HUES64 (cell line): ENCODE results near the gene SSR4.

Source experiments
- H3K27ac ChIP-seq: 2 replicates; pipeline ENCODE4 v1.7.0; 2013; ENCODE audit warnings: low read depth, low read length, inconsistent platforms
- H3K27me3 ChIP-seq: 2 replicates; pipeline ENCODE4 v1.6.1; 2013; ENCODE audit warnings: mild to moderate bottlenecking, low read length; ENCODE audit not compliant: insufficient read depth
- H3K36me3 ChIP-seq: 2 replicates; pipeline ENCODE4 v1.6.1; 2013; ENCODE audit warnings: mild to moderate bottlenecking, low read length; ENCODE audit not compliant: insufficient read depth
- H3K4me1 ChIP-seq: 2 replicates; pipeline ENCODE4 v1.6.1; 2013; ENCODE audit warnings: mild to moderate bottlenecking, low read length, moderate library complexity; ENCODE audit not compliant: insufficient read depth
- H3K4me3 ChIP-seq: 2 replicates; pipeline ENCODE4 v1.5.1; 2013; ENCODE audit warnings: mild to moderate bottlenecking, low read length, moderate library complexity
- H3K9ac ChIP-seq: 2 replicates; pipeline ENCODE4 v1.6.1; 2013; ENCODE audit warnings: mild to moderate bottlenecking, low read depth, low read length
- H3K9me3 ChIP-seq: 2 replicates; pipeline ENCODE4 v1.6.1; 2013; ENCODE audit warnings: low read depth, low read length; ENCODE audit not compliant: insufficient read depth
- WGBS: fragments of 150-250, 120-280 bp; methylation state at CpG from one replicate; pipeline ENCODE4 v1.1.7; 2013; ENCODE audit warnings: missing lambda C conversion rate; 5-methylcytosine and 5-hydroxymethylcytosine counted together

Gene SSR4

DNA sequence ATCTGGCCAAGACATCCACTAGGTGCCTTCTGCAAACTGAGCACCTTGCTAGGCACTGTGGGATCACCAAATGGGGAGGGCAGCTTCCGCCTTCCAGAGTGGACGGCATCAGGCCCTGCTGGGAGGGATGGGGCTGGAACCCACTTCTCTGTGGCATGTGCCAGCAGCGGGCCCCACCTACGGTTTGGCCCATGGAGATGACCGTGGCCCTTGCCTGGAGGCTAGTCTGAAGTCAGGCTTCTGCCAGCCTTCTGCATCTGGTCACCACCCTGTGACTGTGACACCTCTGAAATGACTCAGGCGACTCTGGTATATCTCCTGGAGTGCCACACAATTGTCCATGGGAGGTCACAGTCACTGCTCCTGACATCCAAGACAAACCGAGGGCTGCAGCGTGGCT lies 7.2 kb downstream of the SSR4 start:
- H3K4me3 ChIP-seq = no peak overlapping the region
- H3K36me3 ChIP-seq = peaks cover 30% of the 10 kb centered on the region
- no peak overlapping the region for H3K9ac ChIP-seq
- no peaks in the 10 kb centered on the region for H3K4me1 ChIP-seq
- H3K27me3 ChIP-seq = no peaks in the 10 kb centered on the region
- WGBS = 90% methylated on average over 8 of the region's 8 CpGs
- no peak overlapping the region for H3K27ac ChIP-seq
- no peaks in the 10 kb centered on the region for H3K9me3 ChIP-seq

DNA sequence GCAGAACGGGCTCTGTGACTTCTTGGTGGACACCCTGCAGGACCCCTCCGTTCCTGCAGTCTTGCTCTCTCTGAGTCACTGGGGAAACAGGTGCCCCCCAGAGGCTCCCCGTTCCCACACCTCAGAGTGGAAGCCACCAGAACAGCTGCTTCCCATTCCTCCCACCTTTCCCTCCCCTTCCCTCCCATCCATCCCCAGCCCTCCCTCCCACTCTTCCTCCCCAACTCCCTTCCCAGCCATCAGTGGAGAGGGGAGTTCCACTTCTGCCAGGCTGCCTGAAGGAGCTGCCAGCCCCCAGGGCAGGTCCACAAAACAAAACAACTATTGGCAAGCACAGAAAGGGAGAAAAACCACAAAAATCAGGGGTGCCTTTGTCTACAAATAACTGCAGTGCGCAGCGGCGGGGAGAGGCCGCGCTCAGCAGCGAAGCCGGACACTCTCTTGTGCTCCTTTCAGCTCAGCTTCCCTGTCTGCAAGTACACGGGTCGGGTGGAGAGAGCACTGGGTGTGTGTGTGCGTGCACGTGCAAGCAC lies 8.1 kb downstream of the SSR4 start:
- Histone ChIP-seq H3K9me3 (no peaks in the 10 kb centered on the region), H3K36me3 (peaks cover 22% of the 10 kb centered on the region), H3K4me1 (no peaks in the 10 kb centered on the region), H3K9ac (no peak overlapping the region), H3K27ac (no peak overlapping the region), H3K4me3 (no peak overlapping the region), H3K27me3 (no peaks in the 10 kb centered on the region)
- 93% methylated on average over 14 of the region's 14 CpGs for WGBS

DNA sequence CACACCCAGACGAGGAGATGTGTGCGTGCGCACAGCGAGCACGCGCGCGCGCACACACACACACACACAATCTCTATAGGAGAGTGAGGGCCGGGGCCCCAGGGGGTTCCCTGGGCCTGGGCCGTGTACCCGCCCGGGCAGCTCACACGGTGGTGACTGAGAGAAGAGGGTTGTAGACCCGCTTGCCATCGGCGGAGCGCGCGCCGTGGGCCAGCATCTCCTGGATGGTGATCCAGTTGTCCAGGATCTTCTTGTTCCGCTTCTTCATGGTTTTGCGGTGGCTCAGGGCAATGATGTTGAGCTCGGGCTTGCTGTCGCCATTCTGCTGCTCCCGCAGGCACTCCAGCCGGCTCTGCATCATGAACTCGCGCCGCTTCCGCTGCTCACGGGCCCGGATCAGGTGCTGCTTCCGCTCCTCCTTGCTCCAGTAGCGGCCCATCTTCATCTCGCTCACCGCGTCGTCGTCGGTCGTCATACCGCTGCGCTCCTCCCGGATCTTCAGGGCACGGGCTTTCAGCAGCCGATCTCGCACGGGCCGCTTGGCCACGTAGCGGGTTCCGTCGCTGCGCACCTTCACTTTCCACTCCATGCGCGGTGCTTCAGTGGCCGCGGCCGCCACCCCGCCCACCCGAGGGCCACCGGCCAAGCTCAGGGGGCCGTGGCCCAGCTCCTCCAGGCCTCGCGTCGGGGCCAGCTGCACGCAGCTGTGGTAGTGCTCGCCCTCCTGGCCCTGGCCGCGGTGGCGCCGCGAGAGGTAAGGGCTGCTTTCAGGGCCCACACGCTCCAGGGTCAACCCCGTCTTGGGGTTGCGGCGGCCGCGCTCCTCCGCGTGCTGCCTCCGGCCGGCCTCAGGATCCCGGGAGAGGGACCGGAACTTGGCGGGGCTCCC lies 9.0 kb downstream of the SSR4 start:
- 96% methylated on average over 86 of the region's 87 CpGs for WGBS
- no peaks in the 10 kb centered on the region for H3K4me1 ChIP-seq
- no peak overlapping the region for H3K4me3 ChIP-seq
- H3K9ac ChIP-seq = no peak overlapping the region
- H3K36me3 ChIP-seq = peaks cover 15% of the 10 kb centered on the region; the same call in 1 of the 2 replicates
- no peak overlapping the region for H3K27ac ChIP-seq
- no peaks in the 10 kb centered on the region for H3K27me3 ChIP-seq
- H3K9me3 ChIP-seq = no peaks in the 10 kb centered on the region

DNA sequence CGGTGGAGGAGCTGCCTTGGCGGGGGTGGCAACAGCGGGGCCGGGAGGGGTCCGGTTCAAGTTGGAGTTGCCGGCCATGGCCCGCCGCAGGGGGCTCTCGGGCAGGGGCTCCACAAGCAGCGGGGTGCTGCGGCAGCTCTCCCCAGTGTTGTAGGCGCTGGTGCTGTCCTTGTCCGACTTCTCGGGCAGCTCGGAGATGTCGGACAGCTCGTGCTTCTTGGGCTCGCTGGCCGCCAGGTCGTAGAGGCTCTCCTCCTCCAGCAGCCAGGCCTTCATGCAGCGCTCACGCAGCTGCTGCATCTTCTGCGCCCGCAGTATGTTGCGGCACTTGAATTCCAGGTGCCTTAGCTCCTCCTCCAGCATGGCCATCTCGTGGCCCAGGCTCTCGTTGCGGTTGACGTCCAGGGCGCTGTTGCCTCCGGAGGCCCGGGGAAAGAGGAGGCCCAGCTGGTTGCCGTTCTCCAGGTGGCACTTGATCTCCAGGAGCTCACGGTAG lies 9.7 kb downstream of the SSR4 start:
- Histone ChIP-seq H3K9me3 (no peaks in the 10 kb centered on the region), H3K36me3 (0 out of 2 replicates have a peak, but pooled peaks cover 8% of the 10 kb centered on the region)

DNA sequence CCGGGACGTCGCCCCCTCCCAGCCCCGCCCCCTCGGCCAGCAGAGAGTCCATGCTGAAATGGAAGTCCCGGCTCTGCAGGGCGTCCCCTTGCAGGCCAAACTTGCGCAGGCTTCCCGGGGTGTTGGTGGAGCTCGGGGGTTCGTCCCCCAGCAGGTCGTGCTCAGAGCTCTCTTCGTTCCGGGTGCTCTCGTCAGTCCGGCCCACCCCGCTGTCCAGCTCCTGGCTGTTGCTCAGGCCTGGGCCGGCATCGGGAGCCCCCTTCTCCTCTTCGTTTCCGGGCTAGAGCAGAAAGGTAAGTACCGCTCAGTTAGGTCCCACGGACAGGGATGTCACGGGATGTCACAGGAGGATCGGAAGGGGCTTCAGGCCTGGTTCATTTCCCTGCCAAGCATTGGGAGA lies 10.2 kb downstream of the SSR4 start:
- Histone ChIP-seq H3K9ac (no peak overlapping the region), H3K27ac (no peak overlapping the region), H3K9me3 (no peaks in the 10 kb centered on the region), H3K27me3 (no peaks in the 10 kb centered on the region), H3K4me1 (no peaks in the 10 kb centered on the region), H3K36me3 (0 out of 2 replicates have a peak, but pooled peaks cover 7% of the 10 kb centered on the region), H3K4me3 (no peak overlapping the region)
- 94% methylated on average over 25 of the region's 25 CpGs for WGBS

More for the DNA sequence above, 9.7 kb downstream of the SSR4 start:
- no peak overlapping the region for H3K4me3 ChIP-seq
- 95% methylated on average over 34 of the region's 34 CpGs for WGBS
- H3K27ac ChIP-seq = no peak overlapping the region
- H3K9ac ChIP-seq = no peak overlapping the region
- no peaks in the 10 kb centered on the region for H3K4me1 ChIP-seq
- no peaks in the 10 kb centered on the region for H3K27me3 ChIP-seq

DNA sequence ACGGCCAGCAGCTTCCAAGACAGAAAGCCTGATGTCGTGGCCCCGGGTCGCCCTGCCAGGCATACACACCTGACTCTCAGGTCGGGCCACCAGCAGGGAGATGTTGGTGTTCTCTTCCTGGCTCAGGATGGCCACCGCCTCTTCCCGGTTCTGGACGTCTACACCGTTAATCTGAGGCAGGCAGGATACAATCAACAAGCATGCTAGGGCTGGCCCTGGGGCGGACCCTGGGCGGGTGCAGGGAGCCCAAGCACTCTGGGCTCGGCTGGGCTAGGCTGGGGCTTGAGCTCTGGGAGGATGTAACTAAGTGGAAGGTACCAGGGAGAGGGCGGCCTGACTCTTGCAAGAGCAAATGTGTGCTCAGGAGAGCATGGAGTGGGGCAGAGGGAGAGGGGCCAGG lies 11.0 kb downstream of the SSR4 start:
- H3K4me3 ChIP-seq = no peak overlapping the region
- WGBS = 92% methylated on average over 13 of the region's 13 CpGs
- no peaks in the 10 kb centered on the region for H3K27me3 ChIP-seq
- no peak overlapping the region for H3K27ac ChIP-seq
- no peak overlapping the region for H3K9ac ChIP-seq
- H3K36me3 ChIP-seq = 0 out of 2 replicates have a peak, but pooled peaks cover 7% of the 10 kb centered on the region
- no peaks in the 10 kb centered on the region for H3K9me3 ChIP-seq
- no peaks in the 10 kb centered on the region for H3K4me1 ChIP-seq

DNA sequence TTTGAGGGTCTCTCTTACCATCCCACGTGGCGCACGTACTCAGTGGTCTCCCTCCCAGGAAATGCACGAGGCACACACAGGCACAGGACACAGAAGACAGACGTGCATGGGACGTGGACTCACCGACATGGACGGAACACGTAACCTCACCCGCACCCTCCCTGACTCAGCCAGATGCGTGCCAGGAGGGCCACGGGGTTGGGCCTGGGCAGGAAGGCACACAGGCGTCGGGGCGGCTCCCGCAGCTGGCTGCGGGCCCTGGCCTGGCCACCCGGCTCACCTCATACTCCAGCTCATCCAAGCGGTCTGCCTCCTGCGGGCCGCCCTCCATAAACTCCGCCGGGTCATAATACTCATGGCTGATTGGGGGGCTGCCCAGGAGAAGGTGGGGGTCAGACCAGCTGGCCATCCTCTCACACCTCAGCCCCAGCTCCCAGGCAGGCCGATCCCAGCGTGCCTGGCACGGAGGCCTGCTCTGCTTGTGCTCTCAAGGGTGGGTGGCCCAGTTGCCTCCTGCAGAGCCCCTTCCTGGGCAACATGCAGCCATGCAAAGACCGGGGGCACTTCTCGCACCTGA lies 12.6 kb downstream of the SSR4 start:
- H3K27me3 ChIP-seq = no peaks in the 10 kb centered on the region
- H3K9me3 ChIP-seq = no peaks in the 10 kb centered on the region
- H3K36me3 ChIP-seq = 0 out of 2 replicates have a peak, but pooled peaks cover 7% of the 10 kb centered on the region
- H3K27ac ChIP-seq = no peak overlapping the region
- H3K4me3 ChIP-seq = no peak overlapping the region
- H3K9ac ChIP-seq = no peak overlapping the region
- no peaks in the 10 kb centered on the region; the same call in 1 of the 2 replicates for H3K4me1 ChIP-seq
- 95% methylated on average over 24 of the region's 28 CpGs for WGBS

DNA sequence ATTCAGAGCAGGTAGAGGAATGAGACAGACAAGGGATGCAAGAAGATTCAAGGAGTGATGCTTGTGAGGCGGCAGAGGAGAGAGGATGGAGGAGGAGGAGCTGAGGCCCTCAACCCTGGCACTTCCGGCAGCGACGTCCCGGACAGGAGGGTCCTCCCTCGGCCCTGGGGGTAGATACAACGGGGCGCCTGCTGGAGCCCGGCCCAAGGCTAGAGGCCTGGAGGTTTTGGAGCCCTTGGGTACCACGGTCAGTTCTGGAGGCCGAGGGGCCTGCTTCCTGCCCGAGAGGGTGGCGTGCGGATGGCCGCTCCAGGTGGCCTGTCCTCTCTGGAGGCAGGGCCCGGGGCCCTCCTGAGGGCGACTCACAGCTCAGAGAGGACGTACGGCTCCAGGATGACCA lies 13.5 kb downstream of the SSR4 start:
- Histone ChIP-seq H3K27me3 (no peaks in the 10 kb centered on the region), H3K4me3 (no peak overlapping the region), H3K9me3 (no peaks in the 10 kb centered on the region), H3K4me1 (peaks cover 2% of the 10 kb centered on the region; the same call in 1 of the 2 replicates), H3K36me3 (0 out of 2 replicates have a peak, but pooled peaks cover 4% of the 10 kb centered on the region), H3K27ac (no peak overlapping the region), H3K9ac (no peak overlapping the region)
- 94% methylated on average over 19 of the region's 19 CpGs for WGBS

DNA sequence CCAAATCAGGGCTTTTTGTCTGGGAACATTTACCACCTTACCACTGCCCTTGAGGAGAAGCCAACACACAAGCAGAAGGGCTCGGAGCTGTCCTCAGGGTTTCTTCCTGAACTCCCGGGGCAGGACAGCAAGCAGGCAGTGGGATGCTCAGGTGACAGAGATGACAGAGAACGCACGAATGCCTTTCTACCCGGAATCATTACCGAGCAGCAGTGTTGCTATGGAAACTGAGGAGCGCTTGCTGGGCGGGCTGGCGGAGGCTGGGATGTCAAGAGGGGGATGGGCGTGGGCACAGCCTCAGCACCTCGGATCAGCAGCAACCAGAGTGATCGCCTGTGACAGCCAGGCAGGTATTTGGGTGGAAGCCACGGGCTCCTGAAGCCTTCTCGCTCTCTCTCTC lies 17.8 kb downstream of the SSR4 start:
- Histone ChIP-seq H3K36me3 (no peaks in the 10 kb centered on the region), H3K27me3 (no peaks in the 10 kb centered on the region), H3K4me3 (no peak overlapping the region), H3K27ac (no peak overlapping the region), H3K9ac (no peak overlapping the region), H3K9me3 (no peaks in the 10 kb centered on the region), H3K4me1 (peaks cover 2% of the 10 kb centered on the region; the same call in 1 of the 2 replicates)
- 55% methylated on average over 14 of the region's 14 CpGs for WGBS

DNA sequence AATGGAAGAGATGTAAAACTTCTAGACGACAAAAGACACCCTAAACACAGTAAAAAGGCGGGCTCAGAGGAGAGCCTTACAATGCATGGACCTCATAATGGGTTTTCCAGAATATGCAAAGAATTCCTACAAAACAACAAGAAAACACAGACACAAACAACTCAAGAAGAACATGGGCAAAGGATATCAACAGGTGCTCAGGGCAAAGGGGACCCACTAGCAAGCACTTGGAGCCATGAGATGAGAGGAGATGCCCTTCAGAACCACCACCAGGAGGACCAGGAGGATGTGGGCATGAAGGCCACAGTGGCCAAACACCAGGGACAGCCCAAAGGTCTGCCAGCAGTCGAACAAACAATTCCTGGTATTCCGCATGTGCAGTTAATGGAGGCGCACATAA lies 18.7 kb downstream of the SSR4 start:
- H3K27me3 ChIP-seq = no peaks in the 10 kb centered on the region
- H3K9me3 ChIP-seq = no peaks in the 10 kb centered on the region
- 93% methylated on average over 5 of the region's 5 CpGs for WGBS

More for the DNA sequence above, 18.7 kb downstream of the SSR4 start:
- no peaks in the 10 kb centered on the region for H3K36me3 ChIP-seq
- H3K4me1 ChIP-seq = peaks cover 2% of the 10 kb centered on the region; the same call in 1 of the 2 replicates
- no peak overlapping the region for H3K4me3 ChIP-seq
- no peak overlapping the region for H3K9ac ChIP-seq
- no peak overlapping the region for H3K27ac ChIP-seq
